Right lung (tissue), 10 donors: ENCODE results near the gene SCO2. TPM values are rescaled to one million over a fixed set of nuclear protein-coding genes. Genes with fewer than 3 reads are reported as not detected.
A peak's percentile ranks its signal among the peaks of the same experiment; 100 is the strongest.

Source experiments
- DNase-seq, 2 donors: peaks; one replicate each; pipeline ENCODE4 v3.0.0-alpha.2; 2013
- long read RNA-seq, 8 donors: transcript quantifications; one replicate each; lab custom pipeline, GENCODE V29; 2026
- polyA plus RNA-seq, 5 donors: library from polyadenylated mRNA; unstranded; fragments of 120-200 nt; gene quantifications; one replicate each; pipeline versions ENCODE4 v1.2.1 to v1.2.3, GENCODE V29; 2013; ENCODE audit warnings: inconsistent platforms in 1 of 5, low replicate concordance in 1 of 5; ENCODE audit not compliant: insufficient read length in 5 of 5, insufficient read depth in 1 of 5

SCO2 gene, protein sequence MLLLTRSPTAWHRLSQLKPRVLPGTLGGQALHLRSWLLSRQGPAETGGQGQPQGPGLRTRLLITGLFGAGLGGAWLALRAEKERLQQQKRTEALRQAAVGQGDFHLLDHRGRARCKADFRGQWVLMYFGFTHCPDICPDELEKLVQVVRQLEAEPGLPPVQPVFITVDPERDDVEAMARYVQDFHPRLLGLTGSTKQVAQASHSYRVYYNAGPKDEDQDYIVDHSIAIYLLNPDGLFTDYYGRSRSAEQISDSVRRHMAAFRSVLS
- 1 to 10 TPM in 4 of 5 donors, under 1 TPM in 1; 0.33 to 5.9 (median 2.0) TPM for polyA plus RNA-seq
- long read RNA-seq, donor 1 = 0 reads
- long read RNA-seq, donor 2, partial matches to known transcripts = 0 of 2 reads
- long read RNA-seq, donor 2, other reads (novel, unspliced or antisense) = 0 of 2 reads
- long read RNA-seq, donor 3 = 0 reads
- long read RNA-seq, donor 4, partial matches to known transcripts = 0 of 1 reads
- long read RNA-seq, donor 4, other reads (novel, unspliced or antisense) = 0 of 1 reads
- long read RNA-seq, donor 5 = 0 reads
- long read RNA-seq, donor 6, partial matches to known transcripts = 0 of 2 reads
- long read RNA-seq, donor 6, other reads (novel, unspliced or antisense) = 0 of 2 reads
- long read RNA-seq, donor 7, partial matches to known transcripts = 0 of 1 reads
- long read RNA-seq, donor 7, other reads (novel, unspliced or antisense) = 0 of 1 reads
- long read RNA-seq, donor 8 = 0 reads

DNA sequence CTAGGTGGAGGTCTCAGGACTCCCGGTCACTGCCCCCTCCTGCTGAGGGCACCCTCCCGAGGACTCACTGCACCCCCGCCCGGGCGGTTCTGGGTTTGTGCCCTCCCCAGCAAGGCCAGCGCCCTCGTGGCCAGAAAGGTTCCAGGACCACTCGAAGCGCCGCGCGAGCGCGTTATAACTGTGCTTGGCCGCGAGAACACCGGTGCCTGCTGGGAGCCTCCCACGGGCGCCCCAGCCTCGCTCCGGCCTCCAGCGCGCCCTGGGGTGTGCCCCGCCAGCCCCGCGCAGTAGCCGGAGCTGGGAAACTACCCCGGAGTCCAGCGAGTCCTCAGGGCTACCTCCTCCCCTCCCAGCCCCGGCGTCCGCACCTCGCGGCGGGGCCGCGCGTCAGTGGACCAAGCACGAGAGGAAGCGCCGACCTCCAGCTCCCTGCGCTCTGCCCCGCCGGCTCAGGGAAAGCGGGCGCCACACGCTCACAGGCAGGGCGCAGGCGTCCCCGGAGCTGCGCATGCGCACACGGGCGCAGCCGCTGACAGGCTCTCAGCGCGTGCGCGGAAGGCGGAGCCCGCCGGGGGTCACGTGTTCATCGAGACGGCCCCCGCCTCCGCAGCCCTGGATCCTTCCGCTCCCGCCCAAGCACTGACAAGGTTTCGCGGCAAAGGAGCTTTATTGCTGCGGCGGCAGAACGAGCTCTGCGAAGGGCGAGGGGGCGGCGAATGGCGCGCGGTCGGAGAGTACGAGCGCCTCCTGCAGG, at the start of gene SCO2:
SCO2 (minus strand) TSS at position 495 of the 754 bp plus-strand sequence. CDS start 1,187 bp downstream, outside the sequence.
- DNase-seq = peak; percentile 98

DNA sequence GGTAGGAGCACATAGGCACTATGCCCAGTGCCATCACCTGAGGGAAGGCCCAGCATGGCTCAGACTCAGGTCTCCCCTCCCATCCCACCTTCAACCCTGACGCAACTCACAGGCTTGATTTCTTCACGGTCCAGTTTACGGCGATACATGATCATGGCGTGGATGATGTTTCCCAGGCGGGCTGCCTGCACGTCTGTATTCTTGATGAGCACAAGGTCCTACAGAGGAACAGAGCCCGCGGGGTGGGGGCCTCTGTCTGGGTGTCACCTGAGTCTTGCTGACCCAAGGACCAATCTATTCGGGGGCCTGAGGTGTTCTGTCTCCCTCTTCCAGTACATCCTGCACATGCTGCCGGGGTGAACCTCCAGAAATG, 49.0 kb upstream of the SCO2 start:
- DNase-seq = no peak

DNA sequence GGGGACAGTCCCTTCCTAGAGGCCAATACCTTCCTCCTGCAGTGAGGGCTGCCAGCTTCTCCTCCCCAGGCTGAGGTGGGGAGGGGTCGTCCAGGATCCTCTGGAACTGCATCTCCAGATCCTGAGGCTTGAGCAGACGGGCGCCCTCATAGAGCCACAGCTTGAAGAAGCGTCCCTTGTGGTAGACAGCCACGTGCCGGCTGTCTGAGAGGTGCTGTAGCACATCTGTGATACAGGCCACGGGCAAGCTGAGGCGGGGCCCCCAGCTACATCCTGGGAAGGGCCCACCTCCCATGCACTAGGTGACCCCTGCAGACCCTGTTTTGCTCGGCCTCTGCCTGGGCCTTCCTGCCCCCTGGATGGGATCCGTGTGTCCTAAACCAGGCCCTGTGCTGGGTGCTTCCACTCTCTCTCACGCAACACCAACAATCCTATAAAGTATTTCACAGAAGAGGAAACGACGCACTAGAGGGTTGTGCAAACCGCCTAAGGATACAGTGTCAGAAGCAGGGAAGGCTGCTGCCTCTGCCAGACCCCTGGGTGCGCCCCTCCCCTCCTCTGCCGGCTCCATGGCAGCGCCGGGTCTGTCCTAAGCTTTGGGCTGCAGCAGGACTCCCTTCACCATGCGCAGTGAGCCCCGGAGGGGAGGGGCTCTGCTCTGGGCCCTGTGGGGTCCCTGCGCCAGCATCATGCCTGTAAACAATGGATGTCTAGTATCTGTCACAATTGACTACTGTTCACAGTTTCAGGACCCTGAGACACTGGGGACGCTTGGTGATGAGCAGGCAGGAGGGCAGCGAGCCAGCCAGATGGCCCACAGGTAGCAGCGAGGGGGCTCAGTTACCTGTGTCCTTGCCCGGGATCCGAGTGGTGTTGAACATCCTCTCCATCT, 48.3 kb upstream of the SCO2 start:
- no peak for DNase-seq

DNA sequence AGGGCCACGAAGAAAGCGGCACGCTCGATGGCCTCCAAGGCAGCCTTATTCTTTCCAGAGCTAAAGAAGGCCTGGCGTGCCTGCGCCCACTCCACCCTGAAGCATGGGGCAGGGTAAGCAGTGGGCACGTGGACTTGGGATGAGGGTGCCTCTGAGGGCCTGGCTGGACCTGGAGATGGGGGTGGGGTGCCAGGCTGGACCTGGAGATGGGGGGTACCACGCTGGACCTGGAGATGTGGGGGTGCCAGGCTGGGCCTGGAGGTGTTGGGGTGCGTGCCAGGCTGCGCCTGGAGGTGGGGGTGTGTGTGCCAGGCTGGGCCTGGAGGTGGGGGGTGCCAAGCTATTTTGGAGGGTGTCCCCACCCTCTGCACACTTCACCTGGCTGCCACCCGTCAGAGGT, 47.6 kb upstream of the SCO2 start:
- no peak for DNase-seq

DNA sequence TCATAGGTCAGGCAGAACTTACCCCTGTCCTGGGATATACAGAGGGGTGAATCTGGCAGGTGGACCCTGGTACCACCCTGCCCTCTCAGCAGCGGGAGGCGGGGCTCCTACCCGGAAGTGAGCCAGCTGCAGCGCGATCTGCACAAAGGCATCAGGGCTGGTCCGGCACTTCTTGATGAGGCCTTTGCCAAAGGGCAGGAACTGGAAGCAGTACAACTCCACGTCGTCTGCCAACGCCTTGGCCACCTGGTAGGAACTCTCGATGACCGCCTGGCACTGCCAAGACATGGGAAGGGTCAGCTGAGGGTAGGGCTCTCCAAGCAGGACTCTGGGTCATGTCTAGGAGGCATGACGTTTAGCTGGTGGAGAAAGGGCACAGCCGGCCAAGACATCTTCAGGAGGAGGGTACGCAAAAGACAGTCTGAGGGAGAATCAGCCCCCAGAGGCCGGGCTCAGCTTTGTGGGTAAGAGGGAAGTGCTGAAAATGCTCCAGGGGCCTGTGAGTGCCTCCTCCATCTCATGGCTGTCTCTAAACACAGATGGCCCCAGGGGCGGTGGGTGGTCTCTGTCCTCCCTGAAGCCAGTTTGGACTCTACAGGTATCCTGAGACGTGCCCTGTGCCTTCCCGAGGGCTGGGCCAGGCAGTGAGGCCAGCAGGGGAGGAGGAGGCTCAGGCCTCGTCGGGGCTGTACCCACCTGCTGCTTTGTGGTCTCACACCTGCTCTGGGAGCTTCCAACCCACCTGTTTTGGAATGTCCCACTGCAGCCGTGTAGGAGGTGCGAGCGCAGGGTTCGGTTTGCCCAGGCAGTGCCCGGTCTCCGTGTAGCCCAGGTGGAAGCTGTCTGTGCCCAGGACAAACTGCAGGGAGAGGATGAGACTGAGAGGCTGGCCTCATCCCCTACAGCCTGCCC, 46.1 kb upstream of the SCO2 start:
- DNase-seq = no peak

DNA sequence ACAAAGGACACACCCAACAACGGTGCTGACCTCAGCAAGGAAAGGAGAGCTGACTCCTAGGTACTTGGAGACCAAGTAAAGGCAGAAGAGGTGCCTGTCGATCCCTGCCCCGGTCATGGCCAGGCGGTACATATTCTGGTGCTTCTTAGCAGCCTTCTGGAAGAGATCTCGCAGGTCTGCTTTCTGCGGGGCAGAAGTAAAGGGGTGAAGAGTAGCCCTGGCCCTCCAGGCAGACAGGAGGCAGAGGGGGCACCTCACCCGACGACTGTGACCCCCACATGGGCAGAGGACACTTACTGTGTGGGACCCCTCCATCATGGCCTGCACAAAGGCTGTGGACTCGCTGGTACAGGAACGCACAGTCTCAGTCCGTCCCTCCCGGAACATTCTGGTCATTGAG, 45.5 kb upstream of the SCO2 start:
- no peak for DNase-seq

DNA sequence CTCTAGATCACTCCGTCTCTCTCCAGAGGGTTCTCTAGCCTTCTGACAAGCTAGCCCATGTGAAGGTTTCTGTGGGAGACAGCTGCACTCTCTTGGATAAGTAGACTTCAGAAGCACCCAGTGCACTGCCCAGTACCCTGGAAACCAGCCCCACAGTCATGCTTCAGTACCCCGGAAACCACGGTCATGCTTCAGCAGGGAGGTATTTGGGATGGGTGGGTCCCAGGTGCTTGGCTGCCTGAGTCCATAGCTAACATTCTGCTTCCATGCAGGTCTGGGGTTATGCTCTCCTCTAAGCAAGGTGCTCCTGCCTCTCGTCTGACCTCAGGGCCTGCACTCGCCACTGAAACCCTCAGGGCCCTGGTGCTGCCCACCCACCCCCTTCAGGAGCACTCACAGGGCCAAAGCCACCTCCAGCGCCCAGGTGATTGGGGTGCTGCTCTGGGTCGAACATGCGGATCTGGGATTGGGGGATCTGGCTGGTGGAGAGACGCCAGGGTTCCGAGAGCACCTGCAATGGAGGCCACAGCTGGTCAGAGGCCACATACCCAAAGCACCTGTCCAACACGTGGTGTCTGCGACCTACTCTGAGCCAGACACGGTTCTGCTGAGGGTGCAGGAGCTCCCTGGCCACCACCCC, 44.6 kb upstream of the SCO2 start:
- DNase-seq = no peak

DNA sequence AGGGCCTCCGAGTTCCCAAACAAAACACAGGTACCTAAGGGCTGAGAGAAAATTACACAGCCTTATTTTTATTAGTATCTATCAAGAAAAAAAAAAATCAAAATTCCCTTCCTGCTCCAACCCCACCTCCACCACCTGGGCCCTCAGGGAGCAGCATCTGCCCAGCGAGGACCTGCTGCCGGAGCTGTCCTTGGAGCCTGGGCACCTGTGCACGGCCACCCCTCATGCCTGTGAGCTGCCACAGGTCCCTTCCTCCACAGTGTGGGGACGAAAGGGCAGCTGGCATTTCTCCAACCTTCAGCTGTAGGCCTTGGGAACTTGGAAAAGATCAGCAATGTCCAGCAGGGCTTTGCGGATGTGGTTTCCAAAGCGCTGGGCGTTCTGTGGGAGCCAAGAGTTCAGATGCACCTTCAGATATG, 43.7 kb upstream of the SCO2 start:
- no peak for DNase-seq

DNA sequence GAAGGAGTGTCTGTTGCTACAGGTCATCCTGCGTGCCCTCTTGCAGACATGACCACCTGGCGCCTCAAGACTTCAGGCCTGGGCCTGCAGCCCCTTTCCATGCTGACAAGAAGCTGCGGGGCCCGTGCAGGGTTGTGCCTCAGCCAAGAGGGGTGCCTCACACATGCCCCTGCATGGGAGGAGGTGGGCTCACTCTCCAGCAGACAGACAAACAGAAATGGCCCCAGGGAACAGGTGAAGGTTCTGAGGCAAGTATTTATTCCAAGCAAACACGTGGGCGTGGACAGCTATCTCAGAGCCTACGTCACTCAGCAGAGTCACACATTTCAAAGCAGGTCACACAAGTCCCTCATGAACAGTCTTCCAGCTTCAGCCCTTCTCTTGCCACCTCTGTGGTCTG, 43.2 kb upstream of the SCO2 start:
- no peak for DNase-seq

DNA sequence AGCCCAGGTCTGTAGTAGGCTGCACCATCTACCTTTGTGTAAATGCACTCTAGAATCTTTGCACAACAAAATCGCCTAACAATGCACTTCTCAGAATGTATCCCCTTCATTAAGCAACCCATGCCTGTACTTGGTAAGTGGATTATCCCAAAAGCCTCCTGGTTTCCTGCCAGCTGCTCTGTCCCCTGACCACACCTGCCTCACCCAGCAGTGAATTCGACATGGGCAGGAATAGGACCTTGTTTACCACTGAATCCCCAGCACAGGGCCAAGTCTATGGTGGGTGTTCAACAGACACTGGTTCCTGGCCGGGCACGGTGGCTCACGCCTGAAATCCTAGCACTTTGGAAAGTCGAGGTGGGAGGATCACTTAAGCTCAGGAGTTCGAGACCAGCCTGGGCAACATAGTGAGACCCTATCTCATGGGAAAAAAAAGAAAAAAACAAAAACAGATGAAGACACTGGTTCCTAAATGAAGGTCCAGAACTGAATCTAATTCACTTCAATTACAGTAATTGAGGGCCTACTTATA, 42.4 kb upstream of the SCO2 start:
- no peak for DNase-seq

DNA sequence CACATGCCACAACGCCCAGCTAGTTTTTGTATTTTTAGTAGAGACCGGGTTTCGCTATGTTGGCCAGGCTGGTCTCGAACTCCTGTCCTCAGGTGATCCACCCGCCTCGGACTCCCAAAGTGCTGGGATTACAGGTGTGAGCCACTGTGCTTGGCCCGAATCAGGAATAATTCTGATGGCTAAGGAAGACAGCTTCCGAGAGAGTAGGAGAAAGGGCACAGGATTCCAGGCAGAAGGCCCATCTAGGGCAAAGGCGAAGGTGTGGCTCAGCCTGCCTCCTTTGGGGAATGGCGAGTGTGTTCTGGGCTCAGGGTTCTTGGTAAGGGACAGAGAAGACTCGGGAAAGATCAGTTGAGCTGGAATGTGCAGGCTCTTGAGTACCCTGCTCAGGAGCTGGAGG, 38.9 kb upstream of the SCO2 start:
- DNase-seq = no peak

DNA sequence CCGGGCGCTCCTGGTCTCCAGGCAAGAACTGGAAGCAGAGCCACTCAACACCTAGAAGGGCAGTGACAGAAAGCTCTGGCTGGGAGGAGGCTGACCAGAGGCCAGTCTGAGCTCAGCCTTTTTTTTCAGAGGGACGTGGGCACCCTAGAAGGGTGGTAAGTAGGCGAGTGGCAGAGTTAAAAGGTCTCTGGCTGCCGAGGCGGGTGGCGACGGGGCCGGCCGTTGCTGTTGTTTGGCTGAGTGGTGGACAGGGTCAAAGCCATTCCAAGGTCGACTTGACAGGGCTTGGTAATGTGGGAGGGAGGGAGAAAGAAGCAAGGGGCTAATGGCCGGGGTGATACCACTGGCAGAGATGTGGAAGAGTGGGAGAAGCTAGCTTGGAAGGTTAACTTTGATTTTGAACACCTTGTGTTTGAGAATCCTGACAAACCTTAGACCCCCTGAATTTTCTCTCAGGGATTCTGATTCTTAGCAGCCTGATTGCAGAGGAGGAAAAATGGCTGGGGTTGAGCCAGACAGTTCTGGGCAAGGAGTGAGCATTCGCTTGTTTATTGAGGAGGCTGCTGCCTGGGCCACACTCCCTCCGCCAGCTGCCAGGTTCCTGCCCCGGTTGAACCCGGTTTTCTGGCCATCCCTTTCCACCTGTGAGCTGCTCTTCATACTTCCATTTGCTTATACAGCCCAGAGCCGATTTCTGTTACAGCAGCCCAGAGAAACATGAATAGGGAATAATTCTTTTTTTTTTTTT, 38.2 kb upstream of the SCO2 start:
- no peak for DNase-seq

DNA sequence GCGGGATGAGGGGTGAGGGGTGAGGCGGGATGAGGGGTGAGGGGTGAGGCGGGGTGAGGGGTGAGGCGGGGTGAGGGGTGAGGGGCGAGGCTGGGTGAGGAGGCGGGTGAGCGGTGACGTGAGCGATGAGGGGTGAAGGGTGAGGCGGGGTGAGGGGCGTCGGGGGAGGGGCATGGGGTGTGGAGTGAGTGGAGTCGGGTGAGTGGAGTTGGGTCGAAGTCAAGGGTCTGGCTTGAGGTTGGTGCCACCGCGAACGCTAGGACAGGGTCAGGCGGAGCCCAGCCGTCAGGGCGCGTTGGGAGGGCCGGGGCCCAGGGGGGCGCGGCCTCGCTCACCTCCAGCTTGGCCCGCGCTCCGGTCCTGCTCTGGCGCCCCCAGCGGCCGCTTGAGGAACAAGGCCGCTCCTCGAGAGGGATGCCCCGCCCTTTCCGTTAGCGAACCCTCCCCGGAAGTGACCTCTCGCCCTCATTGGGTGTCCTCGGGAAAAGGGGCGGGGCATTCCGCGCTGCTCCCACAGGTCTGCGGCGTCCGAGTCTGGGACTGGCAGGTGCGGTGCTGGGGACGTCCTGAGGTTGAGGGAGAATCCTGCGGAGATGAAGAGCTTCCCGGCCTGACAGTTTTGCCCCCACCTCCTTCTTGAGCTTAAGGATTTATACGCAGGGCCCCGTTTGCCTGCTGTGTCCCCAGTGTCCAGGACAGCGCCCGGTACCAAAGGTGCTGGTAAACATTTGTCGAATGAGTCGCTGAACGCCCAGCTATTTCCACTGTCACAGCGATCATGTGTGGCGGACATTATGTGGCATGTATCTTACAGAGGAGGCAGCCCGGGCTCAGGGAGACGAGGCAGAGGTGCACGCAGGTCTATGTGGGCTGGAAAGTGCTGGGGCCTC, 37.4 kb upstream of the SCO2 start, which contains the start of gene SYCE3:
SYCE3 (minus strand) TSS at position 397 of the 890 bp plus-strand sequence. CDS start 6,514 bp downstream, outside the sequence.
- peak; percentile 91 to 92 for DNase-seq

DNA sequence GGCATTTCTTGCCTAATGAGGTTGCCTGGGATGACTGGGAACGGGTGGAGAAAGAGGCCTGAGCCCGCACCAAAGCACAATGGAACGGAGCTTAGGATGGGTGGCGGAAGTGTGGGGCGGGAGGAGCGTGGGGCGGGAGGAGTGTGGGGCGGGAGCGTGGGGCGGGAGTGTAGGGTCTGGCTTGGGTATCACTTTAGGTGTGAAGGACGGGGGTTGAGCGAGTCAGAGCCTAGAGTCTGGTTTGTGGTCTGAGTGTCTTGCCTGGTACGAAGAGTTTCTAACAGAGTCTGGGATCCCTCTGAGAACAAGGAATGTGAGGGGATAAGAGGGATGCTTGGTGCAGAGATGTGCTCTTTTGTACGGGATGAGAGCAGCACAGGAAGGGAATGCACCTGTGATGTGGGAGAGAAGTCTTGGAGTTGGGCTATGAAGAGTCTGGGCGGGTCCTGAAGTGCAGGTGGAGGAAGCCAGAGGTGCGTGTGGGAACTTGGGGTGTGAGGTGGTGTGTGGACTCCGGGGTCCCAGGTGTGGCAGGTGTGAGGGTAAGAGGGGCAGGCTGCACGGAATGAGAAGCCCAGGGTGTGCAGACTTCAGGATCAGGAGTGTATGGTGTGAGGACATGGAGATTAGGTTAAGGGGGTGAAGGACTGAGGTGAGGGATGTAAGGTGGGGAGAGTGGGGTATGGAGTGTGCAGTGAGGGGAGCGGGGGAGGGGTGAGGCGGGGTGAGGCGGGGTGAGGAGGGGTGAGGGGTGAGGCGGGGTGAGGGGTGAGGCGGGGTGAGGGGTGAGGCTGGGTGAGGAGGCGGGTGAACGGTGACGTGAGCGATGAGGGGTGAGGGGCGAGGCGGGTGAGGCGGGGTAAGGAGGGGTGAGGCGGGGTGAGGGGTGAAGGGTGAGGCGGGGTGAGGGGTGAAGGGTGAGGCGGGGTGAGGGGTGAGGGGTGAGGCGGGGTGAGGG, 36.3 kb upstream of the SCO2 start:
- no peak for DNase-seq

DNA sequence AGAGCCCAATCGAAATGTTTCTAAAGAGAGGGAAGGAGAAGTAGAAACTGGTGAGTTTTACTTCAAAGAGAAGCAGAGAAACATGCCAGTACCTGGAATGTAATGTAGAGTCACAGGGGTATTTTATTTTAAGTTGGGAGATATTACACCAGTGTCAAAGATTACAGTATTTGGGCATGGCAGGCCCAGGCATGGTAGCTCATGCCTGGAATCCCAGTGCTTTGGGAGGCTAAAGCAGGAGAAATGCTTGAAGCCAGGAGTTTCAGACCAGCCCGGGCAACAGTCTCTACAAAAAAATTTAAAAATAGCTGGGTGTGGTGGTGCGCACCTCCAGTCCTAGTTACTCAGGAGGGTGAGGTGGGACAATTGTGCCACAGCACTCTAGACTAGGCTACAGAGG, 34.6 kb upstream of the SCO2 start:
- DNase-seq = no peak

DNA sequence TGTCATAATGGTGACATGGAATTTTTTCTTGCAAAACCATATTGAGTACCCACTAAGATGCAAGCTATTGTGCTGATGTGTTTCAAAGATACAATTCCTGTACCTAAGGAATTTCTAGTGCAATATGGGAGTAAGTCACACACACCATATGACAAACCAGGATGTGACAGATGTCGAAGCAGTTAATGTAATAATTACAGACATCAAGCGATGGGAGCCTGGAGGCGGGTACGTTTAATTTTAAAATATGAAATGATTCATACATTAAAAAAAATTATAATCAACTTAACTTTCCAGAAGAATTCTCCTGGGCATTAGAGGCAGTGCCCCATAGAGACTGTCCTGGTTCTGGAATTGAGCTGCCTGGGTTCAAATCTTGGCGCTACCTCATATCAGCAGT, 31.3 kb upstream of the SCO2 start:
- DNase-seq = no peak
